ENCODE results near the gene ACKR2.

Gene ACKR2

GRCh38 chr3:42844815-42845214, 35.6 kb downstream of the ACKR2 start:
- Histone ChIP-seq H3K9ac (no peak overlapping the region), H3K27me3 (no peaks in the 10 kb centered on the region), H4K20me1 (no peaks in the 10 kb centered on the region), H3K4me2 (peak overlapping the region in 8 of 11 experiments; percentile 33 to 59 (median 46); a peak in 15 of 22 replicates), H3K27ac (no peak overlapping the region), H3K4me3 (no peak overlapping the region), H3K36me3 (no peaks in the 10 kb centered on the region), H3K4me1 (peaks cover 37 to 64% (median 56%) of the 10 kb centered on the region in 10 experiments), H3K9me3 (replicated peaks in 1 of 11) (no peaks in the 10 kb centered on the region)
- TF ChIP-seq Cebpa-rat (IDR thresholded peaks at IDR 0.05) = no peak

GRCh38 chr3:42846685-42847522, 37.7 kb downstream of the ACKR2 start:
- peak overlapping the region; percentile 65 to 94 (median 80) for H3K4me2 ChIP-seq
- H3K4me1 ChIP-seq = peaks cover 39 to 70% (median 63%) of the 10 kb centered on the region in 10 experiments

GRCh38 chr3:42847731-42848130, 38.5 kb downstream of the ACKR2 start:
- Histone ChIP-seq H3K27me3 (no peaks in the 10 kb centered on the region), H3K4me3 (peak overlapping the region in 3 of 10 experiments; percentile 2 to 28 (median 15); a peak in 2 of 20 replicates), H3K27ac (peak overlapping the region; percentile 58 to 80 (median 75); a peak in 21 of 22 replicates), H3K9me3 (replicated peaks in 1 of 11) (no peaks in the 10 kb centered on the region), H4K20me1 (no peaks in the 10 kb centered on the region), H3K9ac (peak overlapping the region; percentile 39 to 71 (median 55); a peak in 17 of 22 replicates), H3K4me2 (peak overlapping the region; percentile 65 to 94 (median 80)), H3K4me1 (peaks cover 47 to 78% (median 71%) of the 10 kb centered on the region in 10 experiments), H3K36me3 (no peaks in the 10 kb centered on the region)
- TF ChIP-seq Cebpa-rat (IDR thresholded peaks at IDR 0.05) = no peak

More at GRCh38 chr3:42846685-42847522, 37.7 kb downstream of the ACKR2 start:
- Histone ChIP-seq H3K27me3 (no peaks in the 10 kb centered on the region), H4K20me1 (no peaks in the 10 kb centered on the region), H3K4me3 (peak overlapping the region in 3 of 10 experiments; percentile 2 to 28 (median 15); a peak in 4 of 20 replicates), H3K9me3 (replicated peaks in 1 of 11) (no peaks in the 10 kb centered on the region), H3K27ac (peak overlapping the region; percentile 58 to 80 (median 75); a peak in 21 of 22 replicates), H3K9ac (peak overlapping the region; percentile 39 to 71 (median 55); a peak in 19 of 22 replicates), H3K36me3 (no peaks in the 10 kb centered on the region)
- no peak for TF ChIP-seq Cebpa-rat (IDR thresholded peaks at IDR 0.05)

- H3K27me3 ChIP-seq = no peaks in the 10 kb centered on the region
These were observed 39.8 kb downstream of the ACKR2 start for GRCh38 chr3:42849017-42849416.

GRCh38 chr3:42850263-42850662, 41.0 kb downstream of the ACKR2 start:
- H3K27me3 ChIP-seq = no peaks in the 10 kb centered on the region
- H3K36me3 ChIP-seq = no peaks in the 10 kb centered on the region
- no peaks in the 10 kb centered on the region for H3K9me3 ChIP-seq (replicated peaks in 1 of 11)
- H4K20me1 ChIP-seq = no peaks in the 10 kb centered on the region
- H3K4me1 ChIP-seq = peaks cover 43 to 76% (median 67%) of the 10 kb centered on the region in 10 experiments
- no peak for TF ChIP-seq Cebpa-rat (IDR thresholded peaks at IDR 0.05)
- H3K27ac ChIP-seq = no peak overlapping the region
- no peak overlapping the region for H3K9ac ChIP-seq
- H3K4me2 ChIP-seq = peak overlapping the region in 2 of 11 experiments; percentile 2 to 71; a peak in 1 of 22 replicates
- H3K4me3 ChIP-seq = no peak overlapping the region

More at GRCh38 chr3:42849017-42849416, 39.8 kb downstream of the ACKR2 start:
- peak overlapping the region in 2 of 11 experiments; percentile 18 to 94; a peak in 4 of 22 replicates for H3K4me2 ChIP-seq
- H3K9ac ChIP-seq = no peak overlapping the region
- no peaks in the 10 kb centered on the region for H3K9me3 ChIP-seq (replicated peaks in 1 of 11)
- H3K27ac ChIP-seq = peak overlapping the region in 2 of 11 experiments; percentile 10 to 79; a peak in 1 of 22 replicates
- no peak for TF ChIP-seq Cebpa-rat (IDR thresholded peaks at IDR 0.05)
- no peaks in the 10 kb centered on the region for H3K36me3 ChIP-seq
- H3K4me1 ChIP-seq = peaks cover 43 to 87% (median 77%) of the 10 kb centered on the region in 10 experiments
- no peak overlapping the region for H3K4me3 ChIP-seq
- H4K20me1 ChIP-seq = no peaks in the 10 kb centered on the region

GRCh38 chr3:42851228-42851834, 42.1 kb downstream of the ACKR2 start:
- TF ChIP-seq Cebpa-rat (IDR thresholded peaks at IDR 0.05) = no peak
- Histone ChIP-seq H3K4me2 (peak overlapping the region in 10 of 11 experiments; percentile 8 to 87 (median 77); a peak in 17 of 22 replicates), H3K36me3 (no peaks in the 10 kb centered on the region), H4K20me1 (no peaks in the 10 kb centered on the region), H3K4me1 (peaks cover 34 to 77% (median 66%) of the 10 kb centered on the region in 10 experiments), H3K4me3 (no peak overlapping the region), H3K9me3 (replicated peaks in 1 of 11) (no peaks in the 10 kb centered on the region), H3K27me3 (no peaks in the 10 kb centered on the region), H3K27ac (peak overlapping the region in 3 of 11 experiments; percentile 37 to 61 (median 58); a peak in 4 of 22 replicates), H3K9ac (peak overlapping the region in 2 of 11 experiments; percentile 50 to 52; a peak in 1 of 22 replicates)

GRCh38 chr3:42852441-42852840, 43.2 kb downstream of the ACKR2 start:
- H3K27ac ChIP-seq = peak overlapping the region in 7 of 11 experiments; percentile 17 to 61 (median 37); a peak in 12 of 22 replicates
- H3K4me1 ChIP-seq = peaks cover 23 to 68% (median 55%) of the 10 kb centered on the region in 10 experiments
- TF ChIP-seq Cebpa-rat (IDR thresholded peaks at IDR 0.05) = no peak
- H3K4me2 ChIP-seq = peak overlapping the region; percentile 25 to 87 (median 77)
- H3K27me3 ChIP-seq = no peaks in the 10 kb centered on the region
- no peaks in the 10 kb centered on the region for H4K20me1 ChIP-seq
- H3K36me3 ChIP-seq = no peaks in the 10 kb centered on the region
- no peaks in the 10 kb centered on the region for H3K9me3 ChIP-seq (replicated peaks in 1 of 11)
- H3K4me3 ChIP-seq = peak overlapping the region in 2 of 10 experiments; percentile 0 to 7; a peak in 1 of 20 replicates
- H3K9ac ChIP-seq = peak overlapping the region in 9 of 11 experiments; percentile 13 to 63 (median 40); a peak in 14 of 22 replicates

- Histone ChIP-seq H3K9me3 (replicated peaks in 1 of 11) (no peaks in the 10 kb centered on the region), H3K4me1 (peaks cover 17 to 62% (median 49%) of the 10 kb centered on the region in 10 experiments), H3K4me2 (peak overlapping the region; percentile 25 to 87 (median 77); a peak in 20 of 22 replicates), H3K9ac (peak overlapping the region in 7 of 11 experiments; percentile 39 to 63 (median 47); a peak in 11 of 22 replicates), H3K27ac (peak overlapping the region in 6 of 11 experiments; percentile 13 to 61 (median 37); a peak in 12 of 22 replicates), H3K36me3 (no peaks in the 10 kb centered on the region), H3K4me3 (0 out of 20 replicates have a peak overlapping the region, but pooled peaks of 1 of the 10 experiments have one; percentile 7), H4K20me1 (no peaks in the 10 kb centered on the region), H3K27me3 (no peaks in the 10 kb centered on the region)
- no peak for TF ChIP-seq Cebpa-rat (IDR thresholded peaks at IDR 0.05)
These were observed 43.8 kb downstream of the ACKR2 start for GRCh38 chr3:42853056-42853455.
